ENCODE measurements around the gene CATSPERZ.

DNA sequence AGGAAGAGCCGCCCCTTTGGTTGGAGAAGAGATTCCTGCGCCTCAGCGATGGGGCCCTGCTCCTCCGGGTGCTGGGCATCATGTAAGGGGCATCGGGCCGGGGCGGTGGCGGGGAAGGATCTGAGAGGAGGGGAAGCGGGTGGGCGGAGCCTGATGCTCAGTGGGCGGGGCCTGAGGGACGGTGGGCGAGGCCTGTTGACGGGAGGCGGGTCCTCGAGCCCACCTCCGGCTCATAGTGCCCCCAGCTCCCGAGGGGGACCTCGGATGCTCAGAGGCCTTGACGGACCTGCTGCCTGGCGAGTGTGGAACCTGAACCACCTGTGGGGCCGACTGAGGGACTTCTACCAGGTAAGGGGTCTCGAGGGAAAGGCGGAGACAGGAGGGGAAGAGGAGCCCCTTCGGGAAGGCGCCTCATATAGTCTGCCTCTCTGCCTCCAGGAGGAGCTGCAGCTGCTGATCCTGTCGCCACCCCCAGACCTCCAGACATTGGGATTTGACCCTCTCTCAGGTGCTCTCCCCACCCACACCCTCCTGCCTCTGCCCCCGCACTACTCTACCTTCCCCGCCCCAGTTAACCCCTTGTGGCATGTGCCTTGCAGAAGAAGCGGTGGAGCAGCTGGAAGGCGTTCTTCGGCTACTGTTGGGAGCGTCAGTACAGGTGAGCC lies 40.6 kb downstream of the CATSPERZ start:
- no peak for TF ChIP-seq KLF11 (CRISPR knock-in tag; IDR thresholded peaks at IDR 0.05)
- TF ChIP-seq, protein P1, sequence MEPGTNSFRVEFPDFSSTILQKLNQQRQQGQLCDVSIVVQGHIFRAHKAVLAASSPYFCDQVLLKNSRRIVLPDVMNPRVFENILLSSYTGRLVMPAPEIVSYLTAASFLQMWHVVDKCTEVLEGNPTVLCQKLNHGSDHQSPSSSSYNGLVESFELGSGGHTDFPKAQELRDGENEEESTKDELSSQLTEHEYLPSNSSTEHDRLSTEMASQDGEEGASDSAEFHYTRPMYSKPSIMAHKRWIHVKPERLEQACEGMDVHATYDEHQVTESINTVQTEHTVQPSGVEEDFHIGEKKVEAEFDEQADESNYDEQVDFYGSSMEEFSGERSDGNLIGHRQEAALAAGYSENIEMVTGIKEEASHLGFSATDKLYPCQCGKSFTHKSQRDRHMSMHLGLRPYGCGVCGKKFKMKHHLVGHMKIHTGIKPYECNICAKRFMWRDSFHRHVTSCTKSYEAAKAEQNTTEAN (CRISPR knock-in tag; conservative IDR thresholded peaks at IDR 0.05): no peak
- TF ChIP-seq ZNF24 (IDR thresholded peaks at IDR 0.05): no peak
- TF ChIP-seq, protein P2, sequence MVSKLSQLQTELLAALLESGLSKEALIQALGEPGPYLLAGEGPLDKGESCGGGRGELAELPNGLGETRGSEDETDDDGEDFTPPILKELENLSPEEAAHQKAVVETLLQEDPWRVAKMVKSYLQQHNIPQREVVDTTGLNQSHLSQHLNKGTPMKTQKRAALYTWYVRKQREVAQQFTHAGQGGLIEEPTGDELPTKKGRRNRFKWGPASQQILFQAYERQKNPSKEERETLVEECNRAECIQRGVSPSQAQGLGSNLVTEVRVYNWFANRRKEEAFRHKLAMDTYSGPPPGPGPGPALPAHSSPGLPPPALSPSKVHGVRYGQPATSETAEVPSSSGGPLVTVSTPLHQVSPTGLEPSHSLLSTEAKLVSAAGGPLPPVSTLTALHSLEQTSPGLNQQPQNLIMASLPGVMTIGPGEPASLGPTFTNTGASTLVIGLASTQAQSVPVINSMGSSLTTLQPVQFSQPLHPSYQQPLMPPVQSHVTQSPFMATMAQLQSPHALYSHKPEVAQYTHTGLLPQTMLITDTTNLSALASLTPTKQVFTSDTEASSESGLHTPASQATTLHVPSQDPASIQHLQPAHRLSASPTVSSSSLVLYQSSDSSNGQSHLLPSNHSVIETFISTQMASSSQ (IDR thresholded peaks at IDR 0.05; ENCODE audit: low read depth): no peak
- TF ChIP-seq, protein P2 (CRISPR knock-in tag; IDR thresholded peaks at IDR 0.05; ENCODE audit: borderline replicate concordance): no peak
- TF ChIP-seq ZNF556 (CRISPR knock-in tag; IDR thresholded peaks at IDR 0.05; ENCODE audit: borderline replicate concordance): no peak
- no peak for TF ChIP-seq EZH2 (conservative IDR thresholded peaks at IDR 0.05; ENCODE audit: low read depth, low read length)
- TF ChIP-seq GFI1 (CRISPR knock-in tag; IDR thresholded peaks at IDR 0.05; ENCODE audit: borderline replicate concordance): no peak
- no peak for TF ChIP-seq ZNF510 (CRISPR knock-in tag; IDR thresholded peaks at IDR 0.05; ENCODE audit: low read depth)
- TF ChIP-seq, protein P3, sequence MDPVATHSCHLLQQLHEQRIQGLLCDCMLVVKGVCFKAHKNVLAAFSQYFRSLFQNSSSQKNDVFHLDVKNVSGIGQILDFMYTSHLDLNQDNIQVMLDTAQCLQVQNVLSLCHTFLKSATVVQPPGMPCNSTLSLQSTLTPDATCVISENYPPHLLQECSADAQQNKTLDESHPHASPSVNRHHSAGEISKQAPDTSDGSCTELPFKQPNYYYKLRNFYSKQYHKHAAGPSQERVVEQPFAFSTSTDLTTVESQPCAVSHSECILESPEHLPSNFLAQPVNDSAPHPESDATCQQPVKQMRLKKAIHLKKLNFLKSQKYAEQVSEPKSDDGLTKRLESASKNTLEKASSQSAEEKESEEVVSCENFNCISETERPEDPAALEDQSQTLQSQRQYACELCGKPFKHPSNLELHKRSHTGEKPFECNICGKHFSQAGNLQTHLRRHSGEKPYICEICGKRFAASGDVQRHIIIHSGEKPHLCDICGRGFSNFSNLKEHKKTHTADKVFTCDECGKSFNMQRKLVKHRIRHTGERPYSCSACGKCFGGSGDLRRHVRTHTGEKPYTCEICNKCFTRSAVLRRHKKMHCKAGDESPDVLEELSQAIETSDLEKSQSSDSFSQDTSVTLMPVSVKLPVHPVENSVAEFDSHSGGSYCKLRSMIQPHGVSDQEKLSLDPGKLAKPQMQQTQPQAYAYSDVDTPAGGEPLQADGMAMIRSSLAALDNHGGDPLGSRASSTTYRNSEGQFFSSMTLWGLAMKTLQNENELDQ (CRISPR knock-in tag; IDR thresholded peaks at IDR 0.05; ENCODE audit: borderline replicate concordance): no peak

All from HepG2 (cell line).